GF-D8 (cell line): ENCODE results near the gene VIPR2.

Source experiments
- DNase-seq: peaks from one replicate; lab custom pipeline; 2025; lab: John Stamatoyannopoulos, UW

Gene VIPR2

GRCh38 chr7:159066816-159067575 is 77.7 kb downstream of the VIPR2 start:
- DNase-seq = no peak

DNA sequence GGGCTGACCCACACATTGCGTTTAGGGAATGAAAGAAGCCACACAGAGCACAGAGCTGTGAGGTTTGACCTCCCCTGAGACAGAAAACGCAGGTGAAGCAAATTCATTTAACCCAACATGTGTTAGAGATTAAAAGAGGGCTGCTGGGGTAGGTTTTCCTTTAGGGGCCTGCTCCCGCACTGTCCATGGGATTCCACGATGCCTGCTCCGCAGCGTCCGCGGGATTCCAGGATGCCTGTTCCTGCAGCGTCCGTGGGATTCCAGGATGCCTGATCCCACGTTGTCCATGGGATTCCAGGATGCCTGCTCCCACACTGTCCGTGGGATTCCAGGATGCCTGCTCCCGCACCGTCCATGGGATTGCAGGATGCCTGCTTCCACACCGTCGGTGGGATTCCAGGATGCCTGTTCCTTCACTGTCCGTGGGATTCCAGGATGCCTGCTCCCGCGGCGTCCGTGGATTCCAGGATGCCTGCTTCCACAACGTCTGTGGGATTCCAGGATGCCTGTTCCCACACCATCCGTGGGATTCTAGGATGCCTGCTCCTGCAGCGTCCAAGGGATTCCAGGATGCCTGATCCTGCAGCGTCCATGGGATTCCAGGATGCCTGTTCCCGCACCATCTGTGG is 78.7 kb downstream of the VIPR2 start:
- no peak for DNase-seq

GRCh38 chr7:159064816-159065510 is 79.7 kb downstream of the VIPR2 start:
- no peak for DNase-seq

DNA sequence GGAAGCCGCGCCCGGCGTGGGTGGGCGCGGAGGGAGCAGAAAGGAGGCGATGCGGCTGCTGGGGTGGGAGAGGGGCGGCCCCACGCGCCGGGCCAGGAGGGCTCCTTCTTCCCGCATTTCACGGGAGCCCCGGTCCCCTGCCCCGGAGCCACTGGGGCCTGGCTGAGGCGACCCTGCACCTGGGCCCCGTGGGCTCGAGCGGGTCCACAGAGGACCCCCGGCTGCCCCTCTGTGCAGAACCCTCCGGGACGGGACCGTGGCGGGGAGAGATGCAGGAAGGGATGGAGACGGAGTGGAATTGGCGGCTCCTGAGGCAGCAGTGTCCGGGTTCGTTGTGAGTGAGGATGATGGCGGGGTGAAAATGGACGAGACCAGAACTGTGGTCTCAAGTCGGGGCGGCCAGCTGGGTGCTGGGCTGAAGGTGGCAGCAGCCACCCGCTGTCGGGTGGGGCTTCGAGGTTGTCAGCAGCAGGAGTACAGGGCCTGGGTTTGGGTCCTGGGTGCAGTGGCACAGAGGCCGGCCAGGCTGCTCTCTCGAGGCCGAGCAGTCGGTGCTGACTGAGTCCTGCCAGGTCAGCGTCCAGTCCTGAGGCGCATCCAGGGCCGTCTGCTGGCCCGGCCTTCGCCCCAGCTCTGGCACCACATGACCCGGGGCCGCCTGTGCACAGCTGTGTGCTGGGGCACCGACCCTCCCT is 80.4 kb downstream of the VIPR2 start:
- no peak for DNase-seq

- no peak for DNase-seq
Observed at GRCh38 chr7:159063046-159063840, 81.4 kb downstream of the VIPR2 start.

DNA sequence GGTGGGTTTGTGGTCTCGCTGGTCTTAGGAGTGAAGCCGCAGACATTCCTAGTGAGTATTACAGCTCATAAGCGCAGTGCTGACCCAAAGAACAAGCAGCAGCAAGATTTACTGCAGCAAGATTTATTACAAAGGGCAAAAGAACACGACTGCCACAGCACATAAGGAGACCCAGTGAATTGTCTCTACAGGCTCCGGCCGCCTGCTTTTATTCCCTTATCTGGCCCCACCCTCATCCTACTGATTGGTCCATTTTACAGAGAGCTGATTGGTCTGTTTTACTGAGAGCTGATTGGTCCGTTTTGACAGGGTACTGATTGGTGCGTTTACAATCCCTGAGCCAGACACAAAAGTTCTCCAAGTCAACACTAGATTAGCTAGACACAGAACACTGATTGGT is 82.1 kb downstream of the VIPR2 start:
- no peak for DNase-seq

DNA sequence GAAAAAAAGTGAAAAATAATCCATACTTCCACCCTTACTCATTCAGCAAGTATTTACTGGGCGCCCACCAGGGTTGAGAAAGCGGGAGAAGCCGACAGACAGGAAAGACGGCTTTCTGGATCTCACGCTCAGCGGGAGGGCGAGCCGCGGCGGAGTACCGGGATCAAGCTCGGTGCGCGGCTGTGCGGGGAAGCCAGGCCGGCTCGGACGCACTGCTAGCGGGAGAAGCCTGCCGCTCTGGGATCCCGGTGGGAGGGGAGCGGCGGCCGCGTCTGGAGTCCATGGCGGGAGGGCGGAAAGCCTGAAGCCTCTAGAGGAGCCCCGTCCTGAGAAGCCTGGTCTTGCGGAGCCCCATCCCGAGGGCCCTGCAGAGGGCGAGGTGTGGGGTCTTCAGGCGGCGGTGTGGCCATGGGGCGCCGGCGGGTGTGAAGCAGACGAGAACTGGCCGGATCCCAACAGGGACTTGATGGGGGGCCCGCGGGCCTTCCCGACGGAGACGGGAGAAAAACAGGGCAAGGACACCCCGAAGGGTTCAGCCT is 82.9 kb downstream of the VIPR2 start:
- no peak for DNase-seq

DNA sequence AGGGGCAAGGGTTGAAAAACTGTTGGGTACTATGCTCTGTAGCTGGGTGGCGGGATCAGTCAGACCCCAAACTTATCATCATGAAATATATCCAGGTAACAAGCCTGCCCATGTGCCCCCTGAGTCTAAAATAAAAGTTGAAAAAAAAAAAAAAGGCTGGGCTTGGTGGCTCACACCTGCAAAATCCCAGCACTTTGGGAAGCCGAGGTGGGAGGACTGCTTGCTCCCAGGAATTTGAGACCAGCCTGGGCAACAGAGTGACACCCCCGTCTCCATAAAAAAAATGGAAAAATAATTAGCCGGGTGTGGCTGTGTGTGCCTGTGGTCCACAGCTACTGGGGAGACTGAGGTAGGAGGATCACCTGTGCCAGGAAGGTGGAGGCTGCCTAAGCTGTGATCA is 83.5 kb downstream of the VIPR2 start:
- DNase-seq = no peak

DNA sequence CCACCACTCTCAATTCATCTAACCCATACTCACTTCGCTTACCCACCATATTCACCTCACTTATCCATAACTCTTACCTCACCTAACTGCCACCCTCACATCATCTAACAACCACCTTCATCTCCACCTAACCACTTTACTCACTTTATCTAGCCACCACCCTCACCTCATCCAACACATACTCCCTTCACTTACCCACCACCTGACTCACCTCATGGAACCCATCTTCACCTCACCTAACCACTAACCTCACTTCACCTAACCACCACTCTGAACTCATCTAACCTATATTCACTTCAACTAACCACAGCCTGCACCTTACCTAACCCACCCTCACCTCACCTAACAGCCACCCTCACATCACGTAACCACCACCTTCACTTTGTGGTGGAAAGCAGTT is 84.2 kb downstream of the VIPR2 start:
- DNase-seq = no peak

DNA sequence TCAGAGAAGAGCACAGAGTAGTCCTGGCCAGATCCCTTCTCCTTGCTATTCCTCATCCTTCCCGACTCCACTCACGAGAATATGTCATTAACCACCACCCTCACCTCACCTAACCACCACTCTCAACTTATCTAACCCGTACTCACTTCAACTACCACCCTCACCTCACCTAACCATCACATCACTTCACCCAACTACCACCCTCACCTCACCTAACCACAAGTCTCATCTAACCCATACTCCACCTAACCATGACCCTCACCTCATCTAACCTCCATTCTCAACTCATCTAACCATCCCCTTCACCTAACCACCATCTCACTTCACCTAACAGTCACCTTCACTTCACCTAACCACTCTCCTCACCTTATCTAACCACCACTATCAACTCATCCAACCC is 85.0 kb downstream of the VIPR2 start:
- no peak for DNase-seq

DNA sequence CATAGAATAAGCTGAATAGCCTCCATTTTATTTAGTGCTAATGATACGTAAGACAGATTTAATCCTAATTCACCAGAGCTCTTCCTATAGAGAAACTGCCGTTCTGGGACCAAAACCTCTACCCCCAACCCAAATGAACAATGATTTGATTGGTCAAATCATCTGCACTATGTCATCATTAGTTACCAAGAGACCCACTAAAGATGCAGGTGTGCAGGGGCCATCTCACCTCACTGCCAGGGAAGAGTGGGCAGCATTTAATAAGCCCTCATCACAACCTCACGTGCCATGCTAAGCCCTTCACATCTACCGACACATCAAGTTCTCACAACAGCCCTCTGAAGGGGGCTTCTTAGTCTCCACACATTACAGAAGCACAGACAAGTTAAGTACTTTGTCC is 87.0 kb downstream of the VIPR2 start:
- no peak for DNase-seq

DNA sequence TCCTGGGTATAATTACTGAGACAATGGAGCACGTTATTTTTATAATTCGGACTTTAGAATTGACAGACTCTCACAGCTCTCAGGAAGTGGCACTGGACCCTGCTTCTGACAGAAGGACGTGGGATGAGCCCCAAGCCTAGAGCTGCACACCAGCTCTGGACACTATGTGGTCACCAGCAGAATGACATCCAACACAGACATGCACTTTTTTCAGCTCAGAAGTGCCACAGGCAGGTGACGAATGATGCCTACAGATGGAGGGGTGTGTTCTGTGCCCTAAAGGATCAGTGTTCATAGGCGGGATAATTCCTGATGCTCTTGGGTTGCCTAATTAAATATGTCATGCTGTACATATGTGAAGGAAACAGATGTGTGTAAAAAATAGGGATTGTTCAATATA is 87.9 kb downstream of the VIPR2 start:
- DNase-seq = no peak

DNA sequence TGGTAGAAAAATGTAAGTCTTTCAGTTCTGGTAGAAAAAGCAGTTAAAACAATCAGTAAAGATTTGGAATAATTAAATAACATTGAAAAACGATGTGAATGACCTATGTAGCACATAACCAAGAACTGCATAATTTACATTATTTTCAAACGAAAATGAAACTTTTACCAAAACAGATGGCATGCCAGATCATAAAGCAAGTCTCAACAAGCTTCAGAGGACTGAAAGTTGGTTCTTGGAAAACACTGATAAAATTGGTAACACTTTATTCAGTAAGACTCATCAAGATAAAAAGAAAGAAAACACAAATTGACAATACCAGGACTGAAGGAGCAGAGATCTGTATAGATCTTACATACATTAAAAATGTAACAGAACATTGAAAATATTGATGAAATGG is 92.8 kb downstream of the VIPR2 start:
- DNase-seq = no peak

- DNase-seq = no peak
Observed at GRCh38 chr7:159050704-159051103, 94.0 kb downstream of the VIPR2 start.

GRCh38 chr7:159049266-159050025 is 95.2 kb downstream of the VIPR2 start:
- no peak for DNase-seq

DNA sequence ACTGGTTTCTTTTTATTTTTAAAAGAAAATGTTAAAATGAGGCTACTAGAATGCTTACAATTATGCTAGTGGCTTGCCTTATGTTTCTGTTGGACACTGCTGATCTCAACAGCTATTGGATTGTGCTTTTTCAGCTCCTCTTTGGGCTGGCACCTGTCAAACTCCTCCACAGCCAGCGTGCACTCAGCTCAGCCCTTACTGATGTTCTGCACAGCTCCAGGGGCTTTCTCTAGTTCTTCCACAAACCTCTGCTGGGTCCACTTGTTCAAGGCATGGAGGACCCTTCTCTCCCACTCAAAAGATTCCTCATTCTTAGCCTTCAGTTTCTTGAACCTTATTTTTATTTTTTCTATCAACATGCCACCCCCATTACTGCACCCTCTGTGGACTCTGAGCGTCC is 96.0 kb downstream of the VIPR2 start:
- DNase-seq = no peak

DNA sequence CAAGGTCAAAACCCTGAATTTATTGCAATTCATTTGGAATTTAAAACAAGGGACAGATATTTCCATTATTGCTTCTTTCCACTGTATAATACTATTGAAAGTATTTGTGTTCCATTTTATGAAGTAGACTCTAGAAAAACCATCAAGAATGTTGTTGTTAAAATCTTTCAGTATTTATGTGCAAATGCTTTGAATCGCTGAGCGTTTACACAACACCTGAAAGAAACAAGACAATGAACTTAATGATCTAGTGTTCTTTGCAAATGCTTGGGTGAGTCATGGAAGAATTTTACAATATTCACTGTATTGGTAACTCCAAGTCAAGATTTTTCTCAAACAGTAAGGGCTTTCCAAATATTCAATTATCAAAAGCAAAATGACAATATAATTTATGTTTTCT is 97.1 kb downstream of the VIPR2 start:
- DNase-seq = no peak

DNA sequence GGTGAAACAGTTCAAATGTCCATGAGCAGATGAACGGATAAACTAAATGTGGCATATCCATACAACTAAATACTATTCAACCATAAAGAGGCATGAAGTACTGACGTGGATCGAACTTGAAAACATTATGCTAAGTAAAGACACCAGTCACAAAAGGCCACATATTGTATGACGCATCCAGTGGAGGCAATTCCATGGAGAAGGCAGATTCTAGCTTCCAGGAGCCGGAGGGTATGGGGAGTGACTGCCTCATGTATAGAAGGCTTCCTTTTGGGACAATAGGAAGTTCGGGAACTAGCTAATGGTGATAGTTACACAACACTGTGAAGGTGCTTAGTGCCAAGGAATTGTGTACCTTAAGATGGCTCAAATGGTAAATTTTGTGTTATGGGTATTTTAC is 98.4 kb downstream of the VIPR2 start:
- DNase-seq = no peak

GRCh38 chr7:159045839-159046238 is 98.8 kb downstream of the VIPR2 start:
- no peak for DNase-seq

GRCh38 chr7:159042581-159043101 is 102.0 kb downstream of the VIPR2 start:
- no peak for DNase-seq

- no peak for DNase-seq
Observed at GRCh38 chr7:159042103-159042502, 102.6 kb downstream of the VIPR2 start.
